WTC11 (cell line): Measurements from ENCODE around the gene OR8K1. TPM values are rescaled to one million over a fixed set of nuclear protein-coding genes. Genes with fewer than 3 reads are reported as not detected.
A peak's percentile ranks its signal among the peaks of the same experiment; 100 is the strongest.

Experiments
- ATAC-seq: fragments of 200-7000 bp; cut with Tn5 transposase; 2 replicates; pipeline ENCODE4 v1.10.0; 2021; ENCODE audit warnings: mild to moderate bottlenecking, moderate library complexity
- CTCF ChIA-PET: fragments of 300-600 bp; sonication (Branson Sonifier 250); formaldehyde crosslinking; loops from one replicate; lab custom pipeline; 2021; ENCODE audit warnings: antibody characterized with exemption; lab: Charles Lee
- POLR2A ChIA-PET: fragments of 350-600 bp; sonication (Branson Sonifier 250); formaldehyde crosslinking; loops from one replicate; lab custom pipeline; 2021; ENCODE audit warnings: antibody characterized with exemption; lab: Charles Lee
- DNase-seq: peaks from one replicate; pipeline ENCODE4 v3.0.0; 2021; ENCODE audit warnings: low spot score
- H3K27ac Mint-ChIP-seq: 2 replicates; pipeline ENCODE4 v1.8.0; 2021; ENCODE audit warnings: mixed read lengths
- H3K27me3 Mint-ChIP-seq: 2 replicates; pipeline ENCODE4 v1.8.0; 2021; ENCODE audit warnings: low read depth, mild to moderate bottlenecking, moderate library complexity, mixed read lengths
- H3K36me3 Mint-ChIP-seq: 2 replicates; pipeline ENCODE4 v1.8.0; 2021; ENCODE audit warnings: mixed read lengths
- H3K4me1 Mint-ChIP-seq: 2 replicates; pipeline ENCODE4 v1.8.0; 2022; ENCODE audit warnings: mixed read lengths
- H3K4me3 Mint-ChIP-seq: 2 replicates; pipeline ENCODE4 v1.8.0; 2021; ENCODE audit warnings: mild to moderate bottlenecking, moderate library complexity, mixed read lengths
- H3K9me3 Mint-ChIP-seq: 2 replicates; pipeline ENCODE4 v1.8.0; 2021; ENCODE audit warnings: mixed read lengths
- CTCF ChIP-seq: fragments of 200-600 bp; IDR thresholded peaks from 2 replicates; pipeline ENCODE4 v1.8.0; 2022; ENCODE audit warnings: antibody characterized with exemption
- FOXJ3 ChIP-seq: sonication (generic); formaldehyde crosslinking; IDR thresholded peaks from 2 replicates; pipeline ENCODE4 v1.9.0; 2021; ENCODE audit warnings: missing genetic modification reagents, mild to moderate bottlenecking, borderline replicate concordance
- GABPB1 ChIP-seq: sonication (generic); formaldehyde crosslinking; IDR thresholded peaks from 2 replicates; pipeline ENCODE4 v1.8.1; 2023; ENCODE audit warnings: mild to moderate bottlenecking, missing genetic modification reagents
- SMAD4 ChIP-seq: sonication (generic); formaldehyde crosslinking; IDR thresholded peaks from 2 replicates; pipeline ENCODE4 v1.8.0; 2022; ENCODE audit warnings: mild to moderate bottlenecking, missing genetic modification reagents
- TEAD4 ChIP-seq: sonication (generic); formaldehyde crosslinking; IDR thresholded peaks from 2 replicates; pipeline ENCODE4 v1.8.0; 2022; ENCODE audit warnings: mild to moderate bottlenecking, missing genetic modification reagents
- ZNF263 ChIP-seq: sonication (generic); formaldehyde crosslinking; IDR thresholded peaks from 2 replicates; pipeline ENCODE4 v1.8.1; 2022; ENCODE audit warnings: low read depth, mild to moderate bottlenecking, moderate library complexity, missing genetic modification reagents
- ZNF317 ChIP-seq: sonication (generic); formaldehyde crosslinking; IDR thresholded peaks from 2 replicates; pipeline ENCODE4 v1.8.1; 2023; ENCODE audit warnings: low read depth, mild to moderate bottlenecking, moderate library complexity, missing genetic modification reagents, borderline replicate concordance
- ZNF671 ChIP-seq: fragments of 250-450 bp; sonication (Bioruptor Pico); IDR thresholded peaks from 2 replicates; pipeline ENCODE4 v1.8.0; 2021; ENCODE audit warnings: mild to moderate bottlenecking
- total RNA-seq: library from RNA; stranded (reverse); gene quantifications from 3 replicates; pipeline ENCODE4 v1.2.3, GENCODE V29; 2021
- TF ChIP-seq, protein P1 (sequence below): sonication (generic); formaldehyde crosslinking; IDR thresholded peaks from 2 replicates; pipeline ENCODE4 v1.8.1; 2023; ENCODE audit warnings: mild to moderate bottlenecking, moderate library complexity, missing genetic modification reagents

OR8K1 gene
- total RNA-seq, 1 experiment from 2014 or later = not detected

DNA sequence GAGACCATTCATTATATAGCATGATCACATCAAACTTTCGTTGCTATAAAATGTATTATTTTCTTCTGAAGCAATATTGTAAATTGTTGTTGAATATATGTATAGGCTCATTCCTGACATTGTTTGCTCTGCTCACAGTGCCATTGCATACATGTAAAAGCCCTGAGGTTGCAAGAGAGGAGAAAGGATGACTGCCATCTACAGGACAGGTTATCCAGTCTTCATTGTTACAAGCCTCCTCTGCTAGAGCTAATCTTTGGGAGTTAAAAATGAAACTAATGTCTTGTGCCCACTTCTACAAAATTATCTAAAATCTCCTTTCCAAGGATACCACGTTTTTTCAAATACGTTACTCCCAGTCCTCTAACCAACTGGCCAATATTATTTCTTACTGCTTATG is 50.2 kb downstream of the OR8K1 start:
- peaks cover under 1% of the 10 kb centered on the region for H3K36me3 Mint-ChIP-seq
- ATAC-seq (peak; percentile 81), DNase-seq (no peak)
- H3K27ac Mint-ChIP-seq = no peak overlapping the region
- ChIA-PET CTCF (interaction anchor here (0.6 to 1.0 kb wide), 2 partner anchors 11 to 20 kb away, joined by 3 read pairs; no protein-coding TSS in a partner anchor), POLR2A (no interaction called here)
- H3K4me3 Mint-ChIP-seq = no peak overlapping the region
- no peaks in the 10 kb centered on the region for H3K4me1 Mint-ChIP-seq
- H3K27me3 Mint-ChIP-seq = no peaks in the 10 kb centered on the region; the same call in 1 of the 2 replicates
- TF ChIP-seq, protein P1, sequence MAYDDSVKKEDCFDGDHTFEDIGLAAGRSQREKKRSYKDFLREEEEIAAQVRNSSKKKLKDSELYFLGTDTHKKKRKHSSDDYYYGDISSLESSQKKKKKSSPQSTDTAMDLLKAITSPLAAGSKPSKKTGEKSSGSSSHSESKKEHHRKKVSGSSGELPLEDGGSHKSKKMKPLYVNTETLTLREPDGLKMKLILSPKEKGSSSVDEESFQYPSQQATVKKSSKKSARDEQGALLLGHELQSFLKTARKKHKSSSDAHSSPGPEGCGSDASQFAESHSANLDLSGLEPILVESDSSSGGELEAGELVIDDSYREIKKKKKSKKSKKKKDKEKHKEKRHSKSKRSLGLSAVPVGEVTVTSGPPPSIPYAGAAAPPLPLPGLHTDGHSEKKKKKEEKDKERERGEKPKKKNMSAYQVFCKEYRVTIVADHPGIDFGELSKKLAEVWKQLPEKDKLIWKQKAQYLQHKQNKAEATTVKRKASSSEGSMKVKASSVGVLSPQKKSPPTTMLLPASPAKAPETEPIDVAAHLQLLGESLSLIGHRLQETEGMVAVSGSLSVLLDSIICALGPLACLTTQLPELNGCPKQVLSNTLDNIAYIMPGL (CRISPR knock-in tag) = no peak
- TF ChIP-seq GABPB1 (CRISPR knock-in tag) (no peak), ZNF317 (CRISPR knock-in tag) (no peak), ZNF671 (CRISPR knock-in tag) (no peak), CTCF (no peak), SMAD4 (no peak), ZNF263 (CRISPR knock-in tag) (no peak), FOXJ3 (CRISPR knock-in tag) (no peak), TEAD4 (CRISPR knock-in tag) (no peak)
- peaks cover 8% of the 10 kb centered on the region for H3K9me3 Mint-ChIP-seq

Other genes starting within 250 kb of the OR8K1 start
- not detected in 3 replicates for gene OR8H2, start 242.4 kb upstream of the OR8K1 start, total RNA-seq
- not detected in 3 replicates for gene OR8H3, start 223.7 kb upstream of the OR8K1 start, total RNA-seq
- gene OR8J3, start 205.8 kb upstream of the OR8K1 start, total RNA-seq = not detected in 3 replicates
- gene OR8K5, start 185.7 kb upstream of the OR8K1 start, total RNA-seq = not detected in 3 replicates
- not detected in 3 replicates for gene OR5J2, start 169.4 kb upstream of the OR8K1 start, total RNA-seq
- gene OR5T2, start 111.8 kb upstream of the OR8K1 start, total RNA-seq = not detected in 3 replicates
- gene OR5T3, start 93.8 kb upstream of the OR8K1 start, total RNA-seq = not detected in 3 replicates
- not detected in 3 replicates for gene OR5T1, start 71.9 kb upstream of the OR8K1 start, total RNA-seq
- not detected in 3 replicates for gene OR8H1, start 53.8 kb upstream of the OR8K1 start, total RNA-seq
- not detected in 3 replicates for gene OR8K3, start 30.9 kb upstream of the OR8K1 start, total RNA-seq
- not detected in 3 replicates for gene OR8J1, start 8.3 kb downstream of the OR8K1 start, total RNA-seq
- not detected in 3 replicates for gene OR8U1, start 29.6 kb downstream of the OR8K1 start, total RNA-seq
- gene OR5AL1, start 66.7 kb downstream of the OR8K1 start, total RNA-seq = not detected in 3 replicates
- gene OR5M3, start 127.3 kb downstream of the OR8K1 start, total RNA-seq = not detected in 3 replicates
- not detected in 3 replicates for gene OR5M8, start 145.3 kb downstream of the OR8K1 start, total RNA-seq
- gene OR5M11, start 197.2 kb downstream of the OR8K1 start, total RNA-seq = not detected in 3 replicates
- not detected in 3 replicates for gene OR5M10, start 231.7 kb downstream of the OR8K1 start, total RNA-seq